HG03571 (cell line): ENCODE measurements around the gene KLHL7.
"Not testable (repeated sequence)": the region's sequence is repeated elsewhere in the genome, so short reads cannot be mapped to it uniquely, and the experiment has no call there.

Experiments used
- ATAC-seq: cut with Tn5 transposase; IDR thresholded peaks from one replicate; pipeline ENCODE4 v1.9.1; 2021; ENCODE audit not compliant: unreplicated experiment

The KLHL7 gene

GRCh38 chr7:23106823-23107663, 1.5 kb downstream of the KLHL7 start:
- ATAC-seq = no peak

GRCh38 chr7:23107781-23108180, 2.2 kb downstream of the KLHL7 start:
- no peak for ATAC-seq

GRCh38 chr7:23108995-23109394, 3.4 kb downstream of the KLHL7 start:
- no peak for ATAC-seq

GRCh38 chr7:23109470-23109869, 3.9 kb downstream of the KLHL7 start:
- ATAC-seq = no peak

- ATAC-seq = no peak
These were observed 9.3 kb downstream of the KLHL7 start for GRCh38 chr7:23114896-23115295.

- ATAC-seq = no peak
These were observed 10.4 kb downstream of the KLHL7 start for GRCh38 chr7:23115991-23116390.

GRCh38 chr7:23117841-23118240, 12.3 kb downstream of the KLHL7 start:
- no peak for ATAC-seq

GRCh38 chr7:23120106-23120505, 14.5 kb downstream of the KLHL7 start:
- no peak for ATAC-seq

GRCh38 chr7:23121165-23121564, 15.6 kb downstream of the KLHL7 start:
- ATAC-seq = no peak

GRCh38 chr7:23123007-23123406, 17.4 kb downstream of the KLHL7 start:
- ATAC-seq = no peak

GRCh38 chr7:23123465-23123864, 17.9 kb downstream of the KLHL7 start:
- ATAC-seq = no peak

- ATAC-seq = no peak
These were observed 23.5 kb downstream of the KLHL7 start for GRCh38 chr7:23129036-23129435.

GRCh38 chr7:23131799-23132198, 26.2 kb downstream of the KLHL7 start:
- not testable (repeated sequence) for ATAC-seq

- no peak for ATAC-seq
These were observed 28.2 kb downstream of the KLHL7 start for GRCh38 chr7:23133797-23134196.

GRCh38 chr7:23135755-23136154, 30.2 kb downstream of the KLHL7 start:
- ATAC-seq = no peak

GRCh38 chr7:23136216-23136615, 30.6 kb downstream of the KLHL7 start:
- no peak for ATAC-seq

- no peak for ATAC-seq
These were observed 52.1 kb downstream of the KLHL7 start for GRCh38 chr7:23157679-23158078.

- no peak for ATAC-seq
These were observed 53.0 kb downstream of the KLHL7 start for GRCh38 chr7:23158546-23158945.

GRCh38 chr7:23161482-23161881, 55.9 kb downstream of the KLHL7 start:
- ATAC-seq = no peak

- ATAC-seq = no peak
These were observed 59.3 kb downstream of the KLHL7 start for GRCh38 chr7:23164846-23165245.

- no peak for ATAC-seq
These were observed 59.7 kb downstream of the KLHL7 start for GRCh38 chr7:23165316-23165715.

GRCh38 chr7:23167691-23168090, 62.1 kb downstream of the KLHL7 start:
- no peak for ATAC-seq
